ENCODE measurements around the gene HSPG2.
"Not testable (repeated sequence)": the region's sequence is repeated elsewhere in the genome, so short reads cannot be mapped to it uniquely, and the experiment has no call there.

The HSPG2 gene

GRCh38 chr1:21840981-21841380 is 96.1 kb downstream of the HSPG2 start:
- DNase-seq = no peak

- no peak for DNase-seq
Measured at GRCh38 chr1:21839337-21840037, 97.6 kb downstream of the HSPG2 start.

- DNase-seq = no peak
Measured at GRCh38 chr1:21838359-21839157, 98.6 kb downstream of the HSPG2 start.

- no peak for DNase-seq
Measured at GRCh38 chr1:21837476-21837875, 99.6 kb downstream of the HSPG2 start.

GRCh38 chr1:21836729-21837128 is 100.4 kb downstream of the HSPG2 start:
- no peak for DNase-seq

- DNase-seq = no peak
Measured at GRCh38 chr1:21836010-21836409, 101.1 kb downstream of the HSPG2 start.

- DNase-seq = no peak
Measured at GRCh38 chr1:21834666-21835065, 102.4 kb downstream of the HSPG2 start.

- no peak for DNase-seq
Measured at GRCh38 chr1:21834094-21834493, 103.0 kb downstream of the HSPG2 start.

- DNase-seq = no peak
Measured at GRCh38 chr1:21833392-21833976, 103.6 kb downstream of the HSPG2 start.

- no peak for DNase-seq
Measured at GRCh38 chr1:21831454-21831970, 105.6 kb downstream of the HSPG2 start.

GRCh38 chr1:21830792-21831453 is 106.2 kb downstream of the HSPG2 start:
- DNase-seq = no peak

GRCh38 chr1:21829294-21829693 is 107.8 kb downstream of the HSPG2 start:
- no peak for DNase-seq

- no peak for DNase-seq
Measured at GRCh38 chr1:21828506-21829210, 108.5 kb downstream of the HSPG2 start.

- no peak for DNase-seq
Measured at GRCh38 chr1:21828075-21828474, 109.0 kb downstream of the HSPG2 start.

GRCh38 chr1:21827141-21827679 is 109.9 kb downstream of the HSPG2 start:
- no peak for DNase-seq

- DNase-seq = not testable (repeated sequence)
Measured at GRCh38 chr1:21826694-21827093, 110.4 kb downstream of the HSPG2 start.

GRCh38 chr1:21825393-21825792 is 111.7 kb downstream of the HSPG2 start:
- DNase-seq = no peak

- DNase-seq = no peak
Measured at GRCh38 chr1:21824926-21825325, 112.2 kb downstream of the HSPG2 start.

GRCh38 chr1:21823980-21824702 is 113.0 kb downstream of the HSPG2 start:
- no peak for DNase-seq

GRCh38 chr1:21823206-21823979 is 113.7 kb downstream of the HSPG2 start:
- DNase-seq = no peak

- no peak for DNase-seq
Measured at GRCh38 chr1:21822349-21822748, 114.8 kb downstream of the HSPG2 start.
